ENCODE results near the gene RYR3.

DNA sequence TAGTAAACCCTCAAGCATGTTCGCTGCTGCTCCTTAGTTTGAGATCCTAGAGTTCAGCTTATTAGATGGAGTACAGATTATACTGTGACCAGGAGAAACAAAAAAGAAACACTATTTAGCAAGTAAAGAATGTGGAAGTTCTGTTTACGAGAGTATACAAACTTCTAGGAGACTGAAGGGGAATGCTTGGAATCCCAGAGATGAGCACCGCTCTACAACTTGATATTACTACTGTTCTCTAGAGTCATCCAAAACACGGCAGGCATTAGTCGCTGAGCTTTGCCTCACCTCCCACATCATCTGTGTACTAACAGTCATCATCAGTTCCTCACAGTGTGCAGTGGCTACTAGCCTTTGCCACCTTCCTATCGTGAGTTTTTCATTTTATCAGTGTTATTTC is 536.1 kb downstream of the RYR3 start:
- TF ChIP-seq, protein P1, sequence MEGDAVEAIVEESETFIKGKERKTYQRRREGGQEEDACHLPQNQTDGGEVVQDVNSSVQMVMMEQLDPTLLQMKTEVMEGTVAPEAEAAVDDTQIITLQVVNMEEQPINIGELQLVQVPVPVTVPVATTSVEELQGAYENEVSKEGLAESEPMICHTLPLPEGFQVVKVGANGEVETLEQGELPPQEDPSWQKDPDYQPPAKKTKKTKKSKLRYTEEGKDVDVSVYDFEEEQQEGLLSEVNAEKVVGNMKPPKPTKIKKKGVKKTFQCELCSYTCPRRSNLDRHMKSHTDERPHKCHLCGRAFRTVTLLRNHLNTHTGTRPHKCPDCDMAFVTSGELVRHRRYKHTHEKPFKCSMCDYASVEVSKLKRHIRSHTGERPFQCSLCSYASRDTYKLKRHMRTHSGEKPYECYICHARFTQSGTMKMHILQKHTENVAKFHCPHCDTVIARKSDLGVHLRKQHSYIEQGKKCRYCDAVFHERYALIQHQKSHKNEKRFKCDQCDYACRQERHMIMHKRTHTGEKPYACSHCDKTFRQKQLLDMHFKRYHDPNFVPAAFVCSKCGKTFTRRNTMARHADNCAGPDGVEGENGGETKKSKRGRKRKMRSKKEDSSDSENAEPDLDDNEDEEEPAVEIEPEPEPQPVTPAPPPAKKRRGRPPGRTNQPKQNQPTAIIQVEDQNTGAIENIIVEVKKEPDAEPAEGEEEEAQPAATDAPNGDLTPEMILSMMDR (IDR thresholded peaks at IDR 0.05; ENCODE audit: insufficient read depth, low read length, poor library complexity, severe bottlenecking): no peak
- TF ChIP-seq EZH2phosphoT487 (conservative IDR thresholded peaks at IDR 0.05; ENCODE audit: low read length): no peak

Data from SU-DHL-6 (cell line).